Measurements from ENCODE around the gene IL1B. TPM values are rescaled to one million over a fixed set of nuclear protein-coding genes. Genes with fewer than 3 reads are reported as not detected.

The IL1B gene
- total and polyA plus RNA-seq, 2 of the 8 experiments (the other 6 are each of a cell fraction or from before 2014, with no cell fraction given) = not detected

DNA sequence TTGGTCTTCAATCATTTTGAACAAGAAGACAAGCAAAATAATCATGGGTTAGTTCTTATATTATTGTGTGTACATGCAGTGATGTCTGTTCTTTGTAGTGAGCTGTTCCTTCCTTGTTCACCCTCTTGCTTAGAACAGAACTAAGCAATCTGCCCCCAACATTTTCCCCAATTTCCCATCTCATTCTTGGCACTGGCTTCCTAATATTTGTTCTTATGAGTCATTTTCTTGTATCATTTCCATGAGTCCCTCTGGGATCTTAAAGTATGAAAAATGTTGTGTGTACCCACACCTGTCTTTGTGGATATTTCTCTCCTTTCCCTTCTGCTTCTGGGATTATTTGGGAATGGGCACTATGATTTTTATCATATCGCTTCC is 3.5 kb upstream of the IL1B start:
- Histone ChIP-seq H3K56ac (replicated peaks; ENCODE audit: insufficient read length, low read depth, low read length) (no peak overlapping the region), H2AK5ac (ENCODE audit: low read depth, low read length) (no peak overlapping the region), H2BK120ac (replicated peaks; ENCODE audit: low read depth, low read length) (no peak overlapping the region), H3K4ac (replicated peaks; ENCODE audit: insufficient read length, low read depth, low read length) (no peak overlapping the region), H2BK12ac (ENCODE audit: low read depth, low read length) (no peak overlapping the region), H3K27ac (ENCODE audit: low read depth, low read length) (no peak overlapping the region), H3K23ac (ENCODE audit: insufficient read length) (no peak overlapping the region), H3K4me3 (ENCODE audit: extremely low read depth in 1 of 4, insufficient read depth in 2 of 4, low read depth in 3 of 4, low read length in 4 of 4) (no peak overlapping the region), H2BK15ac (ENCODE audit: low read length) (no peak overlapping the region), H2BK20ac (ENCODE audit: low read length) (no peak overlapping the region), H3K79me2 (ENCODE audit: control insufficient read depth in 1 of 2, insufficient read depth in 2 of 2, low read length in 2 of 2) (no peaks in the 10 kb centered on the region), H2BK5ac (ENCODE audit: low read depth, low read length) (no peak overlapping the region), H4K5ac (ENCODE audit: insufficient read length, low read depth, low read length) (no peak overlapping the region), H3K14ac (ENCODE audit: insufficient read length) (no peak overlapping the region), H3K18ac (ENCODE audit: extremely low read depth, low read length) (no peak overlapping the region), H3K9me3 (ENCODE audit: insufficient read depth in 2 of 2, low read depth in 1 of 2, low read length in 1 of 2) (no peaks in the 10 kb centered on the region), H4K20me1 (replicated peaks in 1 of 2; ENCODE audit: control insufficient read depth in 1 of 2, insufficient read depth in 2 of 2, low read length in 2 of 2) (no peaks in the 10 kb centered on the region), H3K79me1 (ENCODE audit: low read depth, low read length) (no peaks in the 10 kb centered on the region), H3K4me1 (replicated peaks in 1 of 4; ENCODE audit: control insufficient read depth in 3 of 4, insufficient read depth in 4 of 4, low read length in 3 of 4) (peaks cover 0 to 4% (median 3%) of the 10 kb centered on the region in 4 experiments; a peak in 2 of 7 replicates), H3K36me3 (ENCODE audit: control insufficient read depth in 2 of 4, insufficient read depth in 4 of 4, low read length in 3 of 4) (no peaks in the 10 kb centered on the region), H3K4me2 (ENCODE audit: insufficient read depth in 1 of 2, low read depth in 2 of 2, low read length in 2 of 2) (no peak overlapping the region), H3K23me2 (ENCODE audit: low read depth, low read length) (no peaks in the 10 kb centered on the region; the same call in 1 of the 2 replicates), H3K9ac (replicated peaks in 1 of 4; ENCODE audit: extremely low read depth in 1 of 4, low read depth in 3 of 4, low read length in 3 of 4) (no peak overlapping the region), H4K91ac (replicated peaks; ENCODE audit: insufficient read length, low read length) (no peak overlapping the region), H4K8ac (ENCODE audit: extremely low read depth, insufficient read depth, low read length) (no peak overlapping the region), H3K27me3 (replicated peaks in 1 of 4; ENCODE audit: control insufficient read depth in 3 of 4, extremely low read depth in 1 of 4, insufficient read depth in 3 of 4, low read length in 3 of 4) (no peaks in the 10 kb centered on the region), H2AFZ (ENCODE audit: low read length) (no peak overlapping the region)
- CTCF ChIA-PET (ENCODE audit: partially characterized antibody) = no interaction called here
- FAIRE-seq = no peak
- 100% methylated on average over 1 of the region's 1 CpG; no CpG with 5 or more reads in 1 of the 2 experiments for WGBS, 2 experiments (ENCODE audit: extremely low coverage in 1 of 2, insufficient coverage in 1 of 2, insufficient read length in 1 of 2, insufficient replicate concordance in 2 of 2, low coverage in 1 of 2, low lambda C conversion rate in 2 of 2, missing lambda C conversion rate in 1 of 2)
- DNase-seq (ENCODE audit: low read depth in 1 of 2, low spot score in 2 of 2) = no peak
- POLR2A ChIA-PET (ENCODE audit: partially characterized antibody) = interaction anchor here (1.3 kb wide), 1 partner anchor 8 kb away, joined by 3 read pairs; no protein-coding TSS in a partner anchor
- TF ChIP-seq TBP (IDR thresholded peaks at IDR 0.05; ENCODE audit: low read depth, low read length) (no peak), CTBP2 (IDR thresholded peaks at IDR 0.05; ENCODE audit: borderline replicate concordance, insufficient read depth, insufficient read length, low read length) (no peak), CHD1 (IDR thresholded peaks at IDR 0.05; ENCODE audit: low read depth, low read length) (no peak), RBBP5 (IDR thresholded peaks at IDR 0.05; ENCODE audit: borderline replicate concordance, low read depth, low read length) (no peak), SIN3A (conservative IDR thresholded peaks at IDR 0.05 in 1 of 2, IDR thresholded peaks at IDR 0.05 in 1 of 2; ENCODE audit: low read depth in 1 of 2, low read length in 2 of 2) (no peak), TAF7 (optimal IDR thresholded peaks at IDR 0.05; ENCODE audit: borderline replicate concordance, low read depth, low read length) (no peak), TEAD4 (IDR thresholded peaks at IDR 0.05; ENCODE audit: low read depth, low read length) (no peak), SP4 (IDR thresholded peaks at IDR 0.05; ENCODE audit: low read length) (no peak), ASH2L (IDR thresholded peaks at IDR 0.05; ENCODE audit: low read length) (no peak)
- TF ChIP-seq, protein P1, sequence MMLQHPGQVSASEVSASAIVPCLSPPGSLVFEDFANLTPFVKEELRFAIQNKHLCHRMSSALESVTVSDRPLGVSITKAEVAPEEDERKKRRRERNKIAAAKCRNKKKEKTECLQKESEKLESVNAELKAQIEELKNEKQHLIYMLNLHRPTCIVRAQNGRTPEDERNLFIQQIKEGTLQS (IDR thresholded peaks at IDR 0.05; ENCODE audit: insufficient read depth, low read depth, low read length) = no peak

All from H1 (cell line).